Measurements from ENCODE around the gene CD247.

CD247 gene

DNA sequence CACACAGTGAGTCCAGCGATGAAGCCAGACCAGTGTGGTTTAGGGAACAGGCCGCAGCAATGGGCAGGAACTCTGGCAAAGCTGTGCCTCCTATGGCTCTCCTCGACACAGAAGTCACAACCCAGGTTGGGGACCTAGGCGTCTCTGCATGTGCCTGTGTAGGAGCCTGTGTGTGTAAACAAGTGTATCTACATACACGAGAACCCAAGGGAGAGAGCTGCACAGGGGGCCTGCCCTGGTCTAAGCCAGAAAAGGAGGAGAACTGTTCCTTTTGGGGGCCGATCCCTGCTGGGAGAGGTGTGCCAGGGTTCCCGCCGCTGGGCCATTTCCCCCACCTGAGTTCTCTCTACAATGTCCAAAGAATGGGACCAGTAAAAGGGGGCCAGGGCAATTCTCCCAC lies 56.0 kb downstream of the CD247 start:
- no CpG with 5 or more reads among the region's 8 CpGs for WGBS (ENCODE audit: insufficient coverage, insufficient read length)
- H3K27ac ChIP-seq (ENCODE audit: low read length) = no peak overlapping the region
- no peaks in the 10 kb centered on the region for H3K36me3 ChIP-seq (ENCODE audit: control insufficient read depth, insufficient read depth, low read length)
- H3K9me3 ChIP-seq (ENCODE audit: control insufficient read depth, insufficient read depth, low read length) = no peaks in the 10 kb centered on the region
- DNase-seq (ENCODE audit: low read depth, low spot score) = no peak
- H3K4me3 ChIP-seq (ENCODE audit: low read length) = no peak overlapping the region
- no peaks in the 10 kb centered on the region for H3K4me1 ChIP-seq (ENCODE audit: control insufficient read depth, insufficient read depth, low read length)
- no peaks in the 10 kb centered on the region; the same call in 1 of the 2 replicates for H3K27me3 ChIP-seq (ENCODE audit: control insufficient read depth, insufficient read depth, low read length)

DNA sequence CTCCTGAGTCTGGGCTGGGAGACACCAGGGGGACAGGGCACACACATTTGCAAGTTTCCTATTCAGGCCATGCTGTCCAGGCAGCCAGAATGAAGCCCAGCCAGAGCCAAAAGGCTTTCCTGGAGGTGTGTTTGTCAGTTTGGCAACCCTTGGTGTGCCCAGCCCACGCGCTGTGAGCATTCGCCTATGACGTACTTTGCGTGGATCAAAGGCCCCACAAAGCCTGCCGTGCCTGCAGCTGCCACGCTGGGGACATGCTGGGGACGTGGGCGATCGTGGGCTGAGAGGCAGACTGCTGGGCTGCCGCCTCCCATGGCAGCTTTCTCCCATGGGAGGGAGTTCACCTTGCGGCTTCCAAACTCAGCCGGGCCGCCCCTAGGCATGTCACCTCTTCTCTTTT lies 57.5 kb downstream of the CD247 start:
- Histone ChIP-seq H3K4me1 (ENCODE audit: control insufficient read depth, insufficient read depth, low read length) (peaks cover 3% of the 10 kb centered on the region; the same call in 1 of the 2 replicates), H3K4me3 (ENCODE audit: low read length) (no peak overlapping the region), H3K36me3 (ENCODE audit: control insufficient read depth, insufficient read depth, low read length) (no peaks in the 10 kb centered on the region), H3K27ac (ENCODE audit: low read length) (no peak overlapping the region), H3K27me3 (ENCODE audit: control insufficient read depth, insufficient read depth, low read length) (peaks cover 8% of the 10 kb centered on the region; the same call in 1 of the 2 replicates), H3K9me3 (ENCODE audit: control insufficient read depth, insufficient read depth, low read length) (no peaks in the 10 kb centered on the region)
- no peak for DNase-seq (ENCODE audit: low read depth, low spot score)
- WGBS (ENCODE audit: insufficient coverage, insufficient read length) = no CpG with 5 or more reads among the region's 14 CpGs

DNA sequence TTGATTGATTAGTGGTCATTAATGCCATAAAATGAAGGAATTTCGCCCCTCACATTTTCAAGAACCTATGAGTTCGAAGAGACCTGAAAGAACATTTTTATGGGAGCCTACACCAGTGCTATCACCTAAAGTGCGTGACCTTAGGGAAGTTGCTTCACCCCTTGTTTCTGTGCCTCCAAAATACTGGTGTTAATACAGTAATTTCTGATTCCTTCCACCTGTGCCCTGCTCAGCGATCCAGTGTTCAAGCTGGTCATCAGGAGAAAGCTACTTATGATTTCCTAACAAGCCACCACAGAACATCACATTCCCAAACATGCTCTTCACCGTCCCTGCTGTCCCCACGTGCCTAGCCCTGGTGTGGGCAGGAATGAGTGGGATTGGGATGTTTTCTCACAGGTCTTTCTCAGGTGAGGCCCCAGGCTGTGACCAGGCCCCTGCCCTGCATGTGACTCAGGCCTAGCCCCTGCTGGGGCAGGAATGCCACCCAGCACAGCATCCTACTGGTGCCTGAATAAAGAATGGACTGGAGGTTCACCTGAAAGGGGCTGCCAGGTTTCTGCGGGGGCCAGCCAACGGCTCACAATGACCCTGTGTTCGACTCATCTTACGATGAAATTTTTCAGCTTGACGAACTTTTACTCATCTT lies 60.3 kb downstream of the CD247 start:
- H3K27ac ChIP-seq (ENCODE audit: low read length) = no peak overlapping the region
- H3K9me3 ChIP-seq (ENCODE audit: control insufficient read depth, insufficient read depth, low read length) = no peaks in the 10 kb centered on the region
- H3K4me3 ChIP-seq (ENCODE audit: low read length) = no peak overlapping the region
- peaks cover 8% of the 10 kb centered on the region; the same call in 1 of the 2 replicates for H3K27me3 ChIP-seq (ENCODE audit: control insufficient read depth, insufficient read depth, low read length)
- no peaks in the 10 kb centered on the region for H3K36me3 ChIP-seq (ENCODE audit: control insufficient read depth, insufficient read depth, low read length)
- no peak for DNase-seq (ENCODE audit: low read depth, low spot score)
- peaks cover 3% of the 10 kb centered on the region; the same call in 1 of the 2 replicates for H3K4me1 ChIP-seq (ENCODE audit: control insufficient read depth, insufficient read depth, low read length)
- no CpG with 5 or more reads among the region's 11 CpGs for WGBS (ENCODE audit: insufficient coverage, insufficient read length)

DNA sequence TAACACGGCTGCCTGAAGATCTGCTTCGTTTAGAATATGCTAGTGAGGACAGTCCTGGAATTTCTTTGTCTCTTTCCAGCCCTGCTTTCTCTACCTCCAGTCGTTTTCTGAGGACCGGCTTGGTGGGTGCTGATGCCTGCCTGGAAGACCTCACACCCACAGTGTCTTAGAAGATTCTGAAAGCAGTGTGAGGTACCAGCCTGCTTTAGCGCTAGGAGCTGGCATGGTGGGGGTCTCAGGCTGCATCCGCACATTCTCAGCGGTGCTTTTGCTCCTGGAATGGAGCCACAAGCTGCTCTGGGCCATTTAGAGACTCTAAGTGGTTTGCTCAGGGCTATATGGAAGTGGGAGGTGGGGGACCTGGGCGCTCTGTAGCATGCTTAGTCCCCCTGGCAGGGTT lies 61.4 kb downstream of the CD247 start:
- H3K4me3 ChIP-seq (ENCODE audit: low read length) = no peak overlapping the region
- no peaks in the 10 kb centered on the region for H3K9me3 ChIP-seq (ENCODE audit: control insufficient read depth, insufficient read depth, low read length)
- H3K27ac ChIP-seq (ENCODE audit: low read length) = no peak overlapping the region
- peaks cover 8% of the 10 kb centered on the region; the same call in 1 of the 2 replicates for H3K27me3 ChIP-seq (ENCODE audit: control insufficient read depth, insufficient read depth, low read length)
- no CpG with 5 or more reads among the region's 8 CpGs for WGBS (ENCODE audit: insufficient coverage, insufficient read length)
- peaks cover 3% of the 10 kb centered on the region; the same call in 1 of the 2 replicates for H3K4me1 ChIP-seq (ENCODE audit: control insufficient read depth, insufficient read depth, low read length)
- no peaks in the 10 kb centered on the region for H3K36me3 ChIP-seq (ENCODE audit: control insufficient read depth, insufficient read depth, low read length)
- DNase-seq (ENCODE audit: low read depth, low spot score) = no peak

DNA sequence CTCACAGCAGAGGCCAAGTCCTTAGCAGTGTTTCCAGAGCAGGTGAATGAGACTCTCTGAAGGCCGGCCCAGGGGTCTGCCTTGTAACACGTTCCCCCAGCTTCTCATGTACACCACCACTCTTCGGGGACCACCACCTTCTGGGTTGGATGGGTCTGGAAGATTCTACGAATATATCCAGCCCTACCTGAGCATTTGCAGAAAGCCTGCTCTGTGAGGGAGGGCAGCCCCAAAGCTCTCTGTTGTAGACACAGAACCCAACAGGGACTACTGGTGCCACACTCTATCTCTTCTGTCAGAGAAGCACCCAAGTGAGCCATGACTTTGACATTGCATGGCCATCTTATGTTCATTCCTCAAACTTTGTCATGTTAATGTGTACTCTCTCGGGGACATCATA lies 61.8 kb downstream of the CD247 start:
- peaks cover 3% of the 10 kb centered on the region; the same call in 1 of the 2 replicates for H3K4me1 ChIP-seq (ENCODE audit: control insufficient read depth, insufficient read depth, low read length)
- no peak overlapping the region for H3K27ac ChIP-seq (ENCODE audit: low read length)
- H3K27me3 ChIP-seq (ENCODE audit: control insufficient read depth, insufficient read depth, low read length) = peaks cover 8% of the 10 kb centered on the region; the same call in 1 of the 2 replicates
- no CpG with 5 or more reads among the region's 5 CpGs for WGBS (ENCODE audit: insufficient coverage, insufficient read length)
- DNase-seq (ENCODE audit: low read depth, low spot score) = no peak
- H3K4me3 ChIP-seq (ENCODE audit: low read length) = no peak overlapping the region
- H3K9me3 ChIP-seq (ENCODE audit: control insufficient read depth, insufficient read depth, low read length) = no peaks in the 10 kb centered on the region
- H3K36me3 ChIP-seq (ENCODE audit: control insufficient read depth, insufficient read depth, low read length) = no peaks in the 10 kb centered on the region

DNA sequence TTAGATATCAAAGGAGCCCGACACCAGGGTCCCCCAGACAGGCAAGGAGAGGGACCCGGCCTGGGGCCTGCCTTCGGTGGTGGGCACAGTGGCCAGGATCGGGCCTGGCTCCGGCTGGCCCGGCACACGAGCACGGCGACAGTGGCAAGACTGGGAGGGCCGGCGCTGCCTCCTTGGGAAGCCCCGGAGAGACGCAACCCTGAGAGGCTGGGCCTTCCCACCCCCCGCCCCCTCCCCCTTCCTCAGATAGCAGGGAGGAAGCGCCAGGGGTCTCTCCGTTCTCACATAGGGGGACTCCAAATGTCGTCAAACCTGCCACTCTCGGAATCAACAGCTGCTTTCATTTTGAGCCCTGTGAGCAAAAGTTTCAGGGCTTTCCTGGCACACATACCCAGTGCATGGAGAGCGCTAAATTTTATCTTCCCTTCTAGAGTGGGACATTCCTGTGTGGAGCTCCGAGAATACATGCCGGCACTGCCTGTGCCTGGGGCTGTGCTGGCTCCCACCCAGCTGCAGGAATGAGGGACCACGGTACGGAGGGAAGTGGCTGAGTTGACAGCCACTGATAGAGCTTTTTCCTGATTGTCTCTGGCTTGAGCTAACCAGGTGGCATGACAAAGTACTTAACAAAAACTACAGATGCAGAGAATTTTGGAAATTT lies 62.4 kb downstream of the CD247 start:
- no CpG with 5 or more reads among the region's 23 CpGs for WGBS (ENCODE audit: insufficient coverage, insufficient read length)
- H3K36me3 ChIP-seq (ENCODE audit: control insufficient read depth, insufficient read depth, low read length) = no peaks in the 10 kb centered on the region
- H3K4me3 ChIP-seq (ENCODE audit: low read length) = peak overlapping the region; percentile 69; the same call in 1 of the 2 replicates
- no peak overlapping the region for H3K27ac ChIP-seq (ENCODE audit: low read length)
- H3K9me3 ChIP-seq (ENCODE audit: control insufficient read depth, insufficient read depth, low read length) = no peaks in the 10 kb centered on the region
- peaks cover 8% of the 10 kb centered on the region; the same call in 1 of the 2 replicates for H3K27me3 ChIP-seq (ENCODE audit: control insufficient read depth, insufficient read depth, low read length)
- H3K4me1 ChIP-seq (ENCODE audit: control insufficient read depth, insufficient read depth, low read length) = peaks cover 3% of the 10 kb centered on the region; the same call in 1 of the 2 replicates
- no peak for DNase-seq (ENCODE audit: low read depth, low spot score)

DNA sequence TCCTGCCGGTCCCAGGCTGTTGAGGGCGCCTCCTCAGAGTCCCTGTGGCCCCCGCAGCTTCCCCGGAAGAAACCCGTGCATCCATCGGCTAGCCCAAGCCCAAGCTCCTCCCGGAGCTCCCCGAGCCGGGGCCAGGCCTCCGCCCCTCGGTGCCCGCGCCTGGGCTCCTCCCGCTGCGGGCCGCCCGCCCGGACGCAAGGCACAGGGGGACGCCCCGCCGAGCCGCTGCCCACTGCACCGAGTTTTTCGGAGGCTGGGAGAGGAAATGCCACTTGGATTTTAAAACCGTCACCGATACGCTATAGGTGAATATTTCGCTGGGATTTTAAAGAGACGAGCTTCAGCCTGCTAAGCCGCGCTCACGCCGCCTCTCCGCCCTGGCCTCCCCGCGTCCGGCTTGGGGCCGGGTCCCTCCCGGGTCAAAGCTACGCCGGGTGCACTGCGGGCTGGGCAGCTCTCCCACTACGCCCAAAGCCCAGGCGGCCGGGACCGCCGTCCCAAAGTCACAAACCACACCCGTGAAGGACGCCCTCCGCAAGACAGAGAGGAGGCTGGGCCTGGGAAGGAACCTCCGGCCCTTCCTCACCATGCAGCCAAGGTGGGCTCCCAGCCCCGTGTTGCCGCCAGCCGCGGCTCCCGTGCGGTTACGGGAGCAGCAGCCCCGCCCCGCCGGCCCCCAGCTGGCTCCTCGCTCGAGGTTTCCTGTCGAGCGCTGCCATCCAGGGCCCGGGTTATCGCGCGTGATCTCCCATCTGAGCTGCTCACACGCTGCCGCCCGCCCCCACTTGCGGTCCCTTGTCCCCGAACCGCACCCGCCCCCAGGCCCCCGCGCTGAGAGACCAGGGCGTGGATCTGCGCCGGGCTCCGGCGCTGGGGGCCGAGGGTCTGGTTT lies 63.2 kb downstream of the CD247 start:
- Histone ChIP-seq H3K27me3 (ENCODE audit: control insufficient read depth, insufficient read depth, low read length) (peaks cover 8% of the 10 kb centered on the region; the same call in 1 of the 2 replicates), H3K4me1 (ENCODE audit: control insufficient read depth, insufficient read depth, low read length) (peaks cover 3% of the 10 kb centered on the region; the same call in 1 of the 2 replicates), H3K27ac (ENCODE audit: low read length) (no peak overlapping the region), H3K36me3 (ENCODE audit: control insufficient read depth, insufficient read depth, low read length) (no peaks in the 10 kb centered on the region), H3K4me3 (ENCODE audit: low read length) (peak overlapping the region; percentile 69), H3K9me3 (ENCODE audit: control insufficient read depth, insufficient read depth, low read length) (no peaks in the 10 kb centered on the region)
- no peak for DNase-seq (ENCODE audit: low read depth, low spot score)
- no CpG with 5 or more reads among the region's 85 CpGs for WGBS (ENCODE audit: insufficient coverage, insufficient read length)

DNA sequence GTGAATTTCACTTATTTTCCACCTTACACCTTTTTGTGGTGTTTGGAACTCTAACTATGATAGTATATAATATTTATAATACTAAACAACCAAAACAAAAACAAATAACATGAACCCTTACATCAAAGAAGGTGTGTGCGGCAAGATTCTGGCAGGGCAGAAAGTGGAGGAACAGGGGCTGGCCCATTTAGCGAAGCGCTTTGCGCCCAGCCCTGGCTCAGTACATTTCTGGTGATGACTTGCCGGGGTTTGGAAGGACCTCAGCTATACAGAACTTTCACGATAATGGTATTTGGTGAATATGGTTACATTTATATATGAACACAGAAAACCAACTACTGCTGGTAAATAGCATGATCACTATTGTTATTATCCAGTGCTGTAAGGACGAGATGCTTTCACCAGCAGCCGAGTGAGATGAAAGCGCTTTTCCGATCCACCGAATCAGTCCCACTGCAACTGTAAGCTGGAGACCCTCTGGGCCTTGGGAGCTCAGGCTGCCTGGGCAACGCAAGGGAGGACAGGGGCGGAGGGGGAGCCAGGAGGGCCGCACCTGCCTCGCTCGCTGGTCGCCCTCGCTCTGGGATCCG lies 63.9 kb downstream of the CD247 start:
- no CpG with 5 or more reads among the region's 19 CpGs for WGBS (ENCODE audit: insufficient coverage, insufficient read length)

DNA sequence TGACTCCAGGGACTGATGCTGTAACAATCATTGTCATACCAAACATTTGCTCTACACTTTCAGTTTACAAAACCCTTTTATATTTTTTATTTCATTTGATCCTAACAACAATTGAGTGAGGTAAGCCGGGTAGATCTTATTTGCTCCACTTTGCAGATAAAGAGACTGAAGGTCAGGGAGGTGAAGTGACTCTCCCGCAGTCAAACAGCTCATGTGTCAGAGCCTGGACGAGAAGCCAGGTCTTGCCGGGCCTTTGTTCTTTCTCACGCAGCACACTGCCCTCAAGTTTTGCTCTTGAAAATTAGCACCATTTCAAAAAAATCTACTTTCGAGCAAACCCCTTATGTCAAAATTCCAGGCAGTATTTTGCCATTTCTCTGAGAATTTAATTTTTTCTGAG lies 65.2 kb downstream of the CD247 start:
- Histone ChIP-seq H3K36me3 (ENCODE audit: control insufficient read depth, insufficient read depth, low read length) (no peaks in the 10 kb centered on the region), H3K27ac (ENCODE audit: low read length) (no peak overlapping the region), H3K4me3 (ENCODE audit: low read length) (no peak overlapping the region), H3K27me3 (ENCODE audit: control insufficient read depth, insufficient read depth, low read length) (peaks cover 8% of the 10 kb centered on the region; the same call in 1 of the 2 replicates), H3K4me1 (ENCODE audit: control insufficient read depth, insufficient read depth, low read length) (peaks cover 3% of the 10 kb centered on the region; the same call in 1 of the 2 replicates), H3K9me3 (ENCODE audit: control insufficient read depth, insufficient read depth, low read length) (no peaks in the 10 kb centered on the region)
- no peak for DNase-seq (ENCODE audit: low read depth, low spot score)
- WGBS (ENCODE audit: insufficient coverage, insufficient read length) = no CpG with 5 or more reads among the region's 6 CpGs

More for the DNA sequence above, 63.9 kb downstream of the CD247 start:
- Histone ChIP-seq H3K36me3 (ENCODE audit: control insufficient read depth, insufficient read depth, low read length) (no peaks in the 10 kb centered on the region), H3K27me3 (ENCODE audit: control insufficient read depth, insufficient read depth, low read length) (peaks cover 8% of the 10 kb centered on the region; the same call in 1 of the 2 replicates), H3K4me1 (ENCODE audit: control insufficient read depth, insufficient read depth, low read length) (peaks cover 3% of the 10 kb centered on the region; the same call in 1 of the 2 replicates), H3K4me3 (ENCODE audit: low read length) (peak overlapping the region; percentile 69; the same call in 1 of the 2 replicates), H3K9me3 (ENCODE audit: control insufficient read depth, insufficient read depth, low read length) (no peaks in the 10 kb centered on the region), H3K27ac (ENCODE audit: low read length) (no peak overlapping the region)
- no peak for DNase-seq (ENCODE audit: low read depth, low spot score)
